ENCODE measurements around the gene MARK3.

DNA sequence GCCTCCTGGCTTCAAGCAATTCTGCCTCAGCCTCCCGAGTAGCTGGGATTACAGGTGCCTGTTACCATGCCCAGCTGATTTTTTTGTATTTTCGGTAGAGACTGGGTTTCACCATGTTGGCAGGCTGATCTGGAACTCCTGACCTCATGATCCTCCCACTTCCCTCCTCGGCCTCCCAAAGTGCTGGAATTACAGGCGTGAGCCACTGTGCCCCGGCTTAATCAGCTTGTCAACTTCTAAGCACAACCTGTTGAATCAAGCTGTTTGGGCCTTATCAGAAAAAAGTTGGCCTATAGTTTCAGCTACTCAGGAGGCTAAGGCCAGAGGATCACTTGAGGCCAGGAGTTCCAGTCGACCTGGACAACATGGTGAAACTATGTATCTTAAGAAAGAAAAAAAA lies 7.9 kb downstream of the MARK3 start:
- TF ChIP-seq SP1 (IDR thresholded peaks at IDR 0.05), result no peak
- no peak for TF ChIP-seq TARDBP (IDR thresholded peaks at IDR 0.05)
- no peak for TF ChIP-seq ZNF384 (IDR thresholded peaks at IDR 0.05)
- no peak for TF ChIP-seq FOXK2 (IDR thresholded peaks at IDR 0.05)
- TF ChIP-seq FOXA1 (IDR thresholded peaks at IDR 0.05), result no peak
- no peak for TF ChIP-seq L3MBTL2 (conservative IDR thresholded peaks at IDR 0.05)
- TF ChIP-seq, protein P1, sequence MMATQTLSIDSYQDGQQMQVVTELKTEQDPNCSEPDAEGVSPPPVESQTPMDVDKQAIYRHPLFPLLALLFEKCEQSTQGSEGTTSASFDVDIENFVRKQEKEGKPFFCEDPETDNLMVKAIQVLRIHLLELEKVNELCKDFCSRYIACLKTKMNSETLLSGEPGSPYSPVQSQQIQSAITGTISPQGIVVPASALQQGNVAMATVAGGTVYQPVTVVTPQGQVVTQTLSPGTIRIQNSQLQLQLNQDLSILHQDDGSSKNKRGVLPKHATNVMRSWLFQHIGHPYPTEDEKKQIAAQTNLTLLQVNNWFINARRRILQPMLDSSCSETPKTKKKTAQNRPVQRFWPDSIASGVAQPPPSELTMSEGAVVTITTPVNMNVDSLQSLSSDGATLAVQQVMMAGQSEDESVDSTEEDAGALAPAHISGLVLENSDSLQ (IDR thresholded peaks at IDR 0.05), result no peak

Data from HEK293T (cell line).